PC-3 (cell line): ENCODE results near the gene HOXB6. TPM values are rescaled to one million over a fixed set of nuclear protein-coding genes. Genes with fewer than 3 reads are reported as not detected.
A peak's percentile ranks its signal among the peaks of the same experiment; 100 is the strongest.

Source experiments
- ATAC-seq: fragments of 200-7000 bp; cut with Tn5 transposase; 2 replicates; pipeline ENCODE4 v1.9.1; 2020; ENCODE audit warnings: mild to moderate bottlenecking, moderate library complexity
- BruUV-seq: library from RNA; stranded (reverse); fragments of 400-500 nt; replicated peaks from 2 replicates; lab custom pipeline; 2021; lab: Mats Ljungman, UMichigan
- CTCF ChIA-PET: fragments of 300-600 bp; sonication (Branson Sonifier 250); formaldehyde crosslinking; loops from one replicate; lab custom pipeline; 2022; ENCODE audit warnings: antibody characterized with exemption; lab: Charles Lee
- POLR2A ChIA-PET: fragments of 300-600 bp; sonication (Branson Sonifier 250); formaldehyde crosslinking; loops from one replicate; lab custom pipeline; 2022; ENCODE audit warnings: antibody characterized with exemption; ENCODE audit not compliant: unreplicated experiment; lab: Charles Lee
- DNase-seq: peaks from one replicate; pipeline ENCODE4 v3.0.0-alpha.2; 2015
- H2AFZ ChIP-seq: fragments of 300-600 bp; sonication (generic); 2 replicates; pipeline ENCODE4 v1.6.0; 2016; ENCODE audit warnings: antibody characterized with exemption, low read length
- H3F3A ChIP-seq: fragments of 300-600 bp; sonication (generic); one replicate; pipeline ENCODE4 v1.6.0; 2017; ENCODE audit warnings: antibody characterized with exemption, low read length, control low read depth, mild to moderate bottlenecking; ENCODE audit not compliant: unreplicated experiment
- H3K27ac ChIP-seq: fragments of 300-600 bp; sonication (generic); 2 replicates; pipeline ENCODE4 v1.5.1; 2016; ENCODE audit warnings: mild to moderate bottlenecking, low read length
- H3K27me3 ChIP-seq: fragments of 300-600 bp; sonication (generic); 2 replicates; pipeline ENCODE4 v1.6.1; 2016; ENCODE audit warnings: low read length, mixed read lengths
- H3K36me3 ChIP-seq: fragments of 300-600 bp; sonication (generic); 2 replicates; pipeline ENCODE4 v1.6.1; 2016; ENCODE audit warnings: low read depth, mixed run types, low read length, mixed read lengths
- H3K4me1 ChIP-seq: fragments of 300-600 bp; sonication (generic); 2 replicates; pipeline ENCODE4 v1.5.1; 2016; ENCODE audit warnings: low read length; ENCODE audit not compliant: insufficient read depth
- H3K4me2 ChIP-seq: fragments of 300-600 bp; sonication (generic); 2 replicates; pipeline ENCODE4 v1.6.0; 2016; ENCODE audit warnings: low read length
- H3K4me3 ChIP-seq: fragments of 300-600 bp; sonication (generic); 2 replicates; pipeline ENCODE4 v1.5.1; 2016; ENCODE audit warnings: mild to moderate bottlenecking, low read length, mixed read lengths
- H3K79me2 ChIP-seq: fragments of 300-600 bp; sonication (generic); 2 replicates; pipeline ENCODE4 v1.6.1; 2017; ENCODE audit warnings: low read length, mixed read lengths
- H3K9ac ChIP-seq: fragments of 300-600 bp; sonication (generic); 2 replicates; pipeline ENCODE4 v1.6.0; 2016; ENCODE audit warnings: mild to moderate bottlenecking, low read length
- H3K9me2 ChIP-seq: fragments of 300-600 bp; sonication (generic); replicated peaks from 2 replicates; pipeline ENCODE4 v1.6.1; 2016; ENCODE audit warnings: mixed run types, low read length, mixed read lengths
- H3K9me3 ChIP-seq: fragments of 300-600 bp; sonication (generic); 2 replicates; pipeline ENCODE4 v1.6.1; 2016; ENCODE audit warnings: low read length, mixed read lengths
- H4K20me1 ChIP-seq: fragments of 300-600 bp; sonication (generic); 2 replicates; pipeline ENCODE4 v1.6.1; 2016; ENCODE audit warnings: low read length, mixed read lengths
- EZH2 ChIP-seq: fragments of 300-600 bp; sonication (generic); IDR thresholded peaks from one replicate; pipeline ENCODE4 v1.6.1; 2017; ENCODE audit warnings: antibody characterized with exemption, mild to moderate bottlenecking, low read length; ENCODE audit not compliant: unreplicated experiment
- EZH2phosphoT487 ChIP-seq: fragments of 300-600 bp; sonication (generic); IDR thresholded peaks from 2 replicates; pipeline ENCODE4 v1.6.1; 2018; ENCODE audit warnings: mild to moderate bottlenecking, antibody characterized with exemption, low read length, borderline replicate concordance
- intact Hi-C: fragments of 100-400 bp; cut with micrococcal nuclease; formaldehyde crosslinking; loops from 2 replicates; pipeline ENCODE4 v1.9.0; 2023
- total RNA-seq: library from RNA; depleted of rRNA; stranded (reverse); fragments of >200 nt; gene quantifications from 2 replicates; pipeline ENCODE4 v1.2.3, GENCODE V29; 2014
- TF ChIP-seq, protein P1 (sequence below): fragments of 300-600 bp; sonication (generic); conservative IDR thresholded peaks from 2 replicates; pipeline ENCODE4 v1.5.1; 2017; ENCODE audit warnings: antibody characterized with exemption, low read depth, mild to moderate bottlenecking, low read length

HOXB6 gene
- total RNA-seq, 1 experiment from 2014 or later = 9.5 TPM

- BruUV-seq = no TSS peak
- peak overlapping the region; percentile 75 for H3K4me3 ChIP-seq
Measured at GRCh38 chr17:48596735-48597527, 7.9 kb downstream of the HOXB6 start.

GRCh38 chr17:48596000-48596734 lies 8.6 kb downstream of the HOXB6 start:
- Histone ChIP-seq H3K27ac (no peak overlapping the region), H3K9me2 (no peaks in the 10 kb centered on the region), H3K79me2 (peaks cover 46% of the 10 kb centered on the region), H3K4me1 (peaks cover 20% of the 10 kb centered on the region), H3K36me3 (no peaks in the 10 kb centered on the region), H3K9ac (no peak overlapping the region), H3K4me2 (no peak overlapping the region), H3F3A (no peaks in the 10 kb centered on the region), H3K27me3 (no peaks in the 10 kb centered on the region), H3K9me3 (no peaks in the 10 kb centered on the region), H2AFZ (no peak overlapping the region), H3K4me3 (no peak overlapping the region), H4K20me1 (peaks cover 21% of the 10 kb centered on the region)
- TF ChIP-seq, protein P1, sequence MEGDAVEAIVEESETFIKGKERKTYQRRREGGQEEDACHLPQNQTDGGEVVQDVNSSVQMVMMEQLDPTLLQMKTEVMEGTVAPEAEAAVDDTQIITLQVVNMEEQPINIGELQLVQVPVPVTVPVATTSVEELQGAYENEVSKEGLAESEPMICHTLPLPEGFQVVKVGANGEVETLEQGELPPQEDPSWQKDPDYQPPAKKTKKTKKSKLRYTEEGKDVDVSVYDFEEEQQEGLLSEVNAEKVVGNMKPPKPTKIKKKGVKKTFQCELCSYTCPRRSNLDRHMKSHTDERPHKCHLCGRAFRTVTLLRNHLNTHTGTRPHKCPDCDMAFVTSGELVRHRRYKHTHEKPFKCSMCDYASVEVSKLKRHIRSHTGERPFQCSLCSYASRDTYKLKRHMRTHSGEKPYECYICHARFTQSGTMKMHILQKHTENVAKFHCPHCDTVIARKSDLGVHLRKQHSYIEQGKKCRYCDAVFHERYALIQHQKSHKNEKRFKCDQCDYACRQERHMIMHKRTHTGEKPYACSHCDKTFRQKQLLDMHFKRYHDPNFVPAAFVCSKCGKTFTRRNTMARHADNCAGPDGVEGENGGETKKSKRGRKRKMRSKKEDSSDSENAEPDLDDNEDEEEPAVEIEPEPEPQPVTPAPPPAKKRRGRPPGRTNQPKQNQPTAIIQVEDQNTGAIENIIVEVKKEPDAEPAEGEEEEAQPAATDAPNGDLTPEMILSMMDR = no peak
- no peak for TF ChIP-seq EZH2phosphoT487
- no peak for TF ChIP-seq EZH2
- ChIA-PET CTCF (no interaction called here), POLR2A (no interaction called here)
- no TSS peak for BruUV-seq
- ATAC-seq (no peak), DNase-seq (no peak)
- intact Hi-C loops = loop anchor here (2.0 kb wide), 1 partner anchor 245 kb away; no protein-coding TSS in a partner anchor

More at GRCh38 chr17:48596735-48597527, 7.9 kb downstream of the HOXB6 start:
- no peaks in the 10 kb centered on the region for H3K36me3 ChIP-seq
- peak overlapping the region; percentile 92 for H3K4me2 ChIP-seq
- H3K9ac ChIP-seq = peak overlapping the region; percentile 57
- H4K20me1 ChIP-seq = peaks cover 29% of the 10 kb centered on the region
- no peak for ATAC-seq
- peaks cover 27% of the 10 kb centered on the region for H3K4me1 ChIP-seq
- no peaks in the 10 kb centered on the region for H3K27me3 ChIP-seq
- intact Hi-C loops = no loop called here
- TF ChIP-seq, protein P1 = no peak
- TF ChIP-seq EZH2 = no peak
- DNase-seq = no peak
- no peaks in the 10 kb centered on the region for H3K9me3 ChIP-seq
- no peak overlapping the region for H3K27ac ChIP-seq
- ChIA-PET CTCF (no interaction called here), POLR2A (no interaction called here)
- no peaks in the 10 kb centered on the region for H3K9me2 ChIP-seq
- H3K79me2 ChIP-seq = peaks cover 54% of the 10 kb centered on the region
- no peak overlapping the region for H2AFZ ChIP-seq
- no peaks in the 10 kb centered on the region for H3F3A ChIP-seq
